ENCODE data around the gene SWAP70. TPM values are rescaled to one million over a fixed set of nuclear protein-coding genes. Genes with fewer than 3 reads are reported as not detected.

The SWAP70 gene
- total RNA-seq, 2 experiments from 2014 or later: 9.0 to 10.3 TPM

DNA sequence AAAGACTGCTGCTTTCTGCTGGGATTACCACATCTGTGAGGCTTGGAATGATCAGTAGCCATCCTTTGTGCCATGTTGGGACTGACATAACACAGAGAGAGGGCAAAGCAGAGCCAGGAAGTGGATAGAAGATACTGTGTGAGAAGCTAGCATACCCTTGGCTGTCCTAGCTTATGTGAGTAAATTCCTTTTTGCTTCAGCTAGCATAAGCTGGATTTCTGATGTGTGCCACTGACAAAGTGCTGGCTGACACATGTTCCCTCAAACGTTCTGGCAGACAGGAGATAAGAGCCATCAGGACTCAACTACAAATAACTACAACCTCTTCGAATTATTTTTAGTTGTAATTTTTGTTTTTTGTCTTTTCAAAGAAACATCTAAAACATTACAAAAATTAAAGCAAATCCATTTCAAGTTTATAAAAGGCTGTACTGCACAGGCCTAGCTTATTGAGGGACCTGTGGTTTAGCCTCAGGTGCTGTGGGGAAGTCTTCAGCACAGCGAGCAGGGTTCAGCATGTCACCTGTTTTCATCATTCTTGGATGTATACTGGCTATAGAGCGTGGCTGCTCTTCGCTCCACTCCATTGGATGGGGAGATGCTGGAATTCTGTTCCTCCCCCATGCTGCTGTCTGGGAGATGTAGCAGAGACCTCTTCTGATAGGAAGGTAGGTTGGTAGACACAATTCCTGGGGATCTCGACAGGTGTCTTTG, 120.9 kb downstream of the SWAP70 start:
- Mint-ChIP-seq H3K27ac (no peak overlapping the region), H3K4me3 (no peak overlapping the region), H3K9me3 (no peaks in the 10 kb centered on the region), H3K4me1 (peaks cover 3% of the 10 kb centered on the region), H3K27me3 (no peaks in the 10 kb centered on the region), H3K36me3 (ENCODE audit: low read depth) (no peaks in the 10 kb centered on the region)
- POLR2A ChIA-PET: no interaction called here
- no peak for DNase-seq
- CTCF ChIA-PET: interaction anchor here (0.6 kb wide), 1 partner anchor 463 kb away, joined by 4 read pairs; no protein-coding TSS in a partner anchor

DNA sequence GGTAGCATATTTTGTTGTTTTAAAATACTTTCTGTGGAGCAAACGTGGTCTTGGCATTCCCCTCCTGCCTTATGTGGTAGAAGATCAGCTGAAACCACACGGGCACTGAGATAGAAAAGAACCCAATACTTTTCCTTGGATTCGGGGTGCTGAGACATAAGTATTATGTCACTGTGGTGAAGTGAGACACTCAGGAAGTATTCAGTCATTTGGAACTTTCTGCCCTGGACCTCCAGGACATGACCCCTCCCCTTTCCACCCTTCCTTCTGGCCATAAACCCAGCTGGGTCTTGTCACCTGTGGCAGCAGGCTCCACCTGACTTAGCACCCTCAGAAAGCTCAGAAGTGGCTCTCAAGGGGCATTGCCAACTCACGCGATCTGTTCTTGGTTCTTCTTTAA, 123.4 kb downstream of the SWAP70 start:
- ChIA-PET POLR2A (interaction anchor here (1.5 kb wide), 1 partner anchor 9 kb away, joined by 4 read pairs; no protein-coding TSS in a partner anchor), CTCF (interaction anchor here (0.7 to 0.9 kb wide), 2 partner anchors 11 to 39 kb away, joined by 3 read pairs; no protein-coding TSS in a partner anchor)
- Mint-ChIP-seq H3K27ac (no peak overlapping the region), H3K4me1 (peaks cover 6% of the 10 kb centered on the region), H3K9me3 (no peaks in the 10 kb centered on the region), H3K36me3 (ENCODE audit: low read depth) (no peaks in the 10 kb centered on the region), H3K4me3 (no peak overlapping the region), H3K27me3 (no peaks in the 10 kb centered on the region)
- no peak for DNase-seq

DNA sequence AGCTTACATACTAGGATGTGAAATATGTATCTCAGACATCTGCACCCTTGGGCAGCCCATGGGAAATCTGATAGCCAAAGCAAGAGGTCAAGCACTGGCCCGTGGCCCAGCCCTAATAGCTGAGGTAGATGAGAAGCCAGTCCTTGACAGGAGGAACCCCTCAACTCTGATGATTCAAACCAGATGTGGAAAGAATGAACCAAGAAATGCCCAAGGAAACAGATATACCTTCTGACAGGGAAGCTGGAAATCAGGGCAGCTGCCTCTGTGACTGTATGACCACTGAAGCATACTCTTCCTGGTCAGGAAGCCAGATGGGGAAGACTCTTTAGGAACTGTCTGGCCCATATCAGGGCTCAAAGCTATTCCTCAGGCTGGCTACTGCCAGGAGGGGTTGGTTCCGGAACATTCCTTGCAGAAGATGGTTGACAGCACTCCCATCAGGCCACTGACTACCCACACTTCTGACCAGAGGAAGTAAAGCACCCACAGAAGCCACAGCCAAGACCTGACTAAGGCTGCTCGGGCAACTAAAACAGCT, 124.2 kb downstream of the SWAP70 start:
- no peaks in the 10 kb centered on the region for H3K36me3 Mint-ChIP-seq (ENCODE audit: low read depth)
- H3K4me1 Mint-ChIP-seq: peaks cover 6% of the 10 kb centered on the region
- ChIA-PET CTCF (interaction anchor here (0.7 to 1.2 kb wide), 4 partner anchors 9 to 40 kb away, joined by 3 to 4 read pairs (median 4); no protein-coding TSS in a partner anchor), POLR2A (interaction anchor here (0.7 to 1.5 kb wide), 2 partner anchors 8 to 408 kb away, joined by 3 to 4 read pairs; no protein-coding TSS in a partner anchor)
- no peak overlapping the region for H3K4me3 Mint-ChIP-seq
- H3K9me3 Mint-ChIP-seq: no peaks in the 10 kb centered on the region
- H3K27me3 Mint-ChIP-seq: no peaks in the 10 kb centered on the region
- no peak overlapping the region for H3K27ac Mint-ChIP-seq
- no peak for DNase-seq

DNA sequence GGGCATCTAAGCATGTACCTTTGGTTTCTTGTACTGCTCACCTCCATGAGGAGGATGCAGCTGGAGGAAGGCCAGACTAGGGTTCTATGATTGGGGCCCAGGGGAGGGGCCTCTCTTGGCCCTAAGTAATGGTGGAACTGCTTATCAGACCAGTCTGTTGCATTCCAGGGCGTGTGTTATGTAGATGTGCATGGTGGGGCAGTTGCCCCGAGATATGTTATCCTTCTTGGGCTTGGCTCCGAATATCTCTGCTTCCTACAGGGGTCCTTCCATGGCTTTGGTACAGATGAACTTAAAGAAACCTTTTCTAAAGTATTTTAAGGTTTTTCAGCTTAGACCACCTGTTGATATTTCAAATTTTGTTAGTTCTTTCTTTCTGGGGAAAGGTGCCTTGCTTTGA, 126.0 kb downstream of the SWAP70 start:
- Mint-ChIP-seq H3K9me3 (no peaks in the 10 kb centered on the region), H3K27ac (no peak overlapping the region), H3K4me3 (no peak overlapping the region), H3K27me3 (no peaks in the 10 kb centered on the region), H3K36me3 (ENCODE audit: low read depth) (no peaks in the 10 kb centered on the region), H3K4me1 (peaks cover 6% of the 10 kb centered on the region)
- CTCF ChIA-PET: interaction anchor here (0.9 kb wide), 1 partner anchor 13 kb away, joined by 4 read pairs; no protein-coding TSS in a partner anchor
- no peak for DNase-seq
- POLR2A ChIA-PET: no interaction called here

DNA sequence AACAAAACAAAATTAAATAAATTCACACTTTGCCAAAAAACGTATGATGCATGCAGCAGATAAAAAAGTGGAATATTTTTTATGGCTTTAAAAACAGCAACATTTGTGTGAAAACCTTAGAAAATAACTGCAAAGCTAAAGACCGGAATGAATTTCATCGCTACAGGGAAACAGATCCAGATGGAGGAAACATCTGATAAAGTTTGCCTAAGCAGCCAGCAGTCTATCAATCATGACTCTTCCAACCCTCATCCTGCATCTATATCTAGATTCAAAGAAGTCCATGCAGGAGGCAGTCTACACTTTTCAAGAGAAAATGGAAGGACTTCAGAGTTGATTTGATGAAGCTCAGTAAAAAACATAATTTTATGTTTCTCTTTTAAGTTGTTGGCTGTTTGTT, 126.8 kb downstream of the SWAP70 start:
- no peak overlapping the region for H3K27ac Mint-ChIP-seq
- ChIA-PET CTCF (interaction anchor here (0.6 kb wide), 1 partner anchor 80 kb away, joined by 3 read pairs; no protein-coding TSS in a partner anchor), POLR2A (no interaction called here)
- H3K27me3 Mint-ChIP-seq: no peaks in the 10 kb centered on the region
- no peaks in the 10 kb centered on the region for H3K36me3 Mint-ChIP-seq (ENCODE audit: low read depth)
- peaks cover 6% of the 10 kb centered on the region for H3K4me1 Mint-ChIP-seq
- H3K9me3 Mint-ChIP-seq: no peaks in the 10 kb centered on the region
- no peak for DNase-seq
- H3K4me3 Mint-ChIP-seq: no peak overlapping the region

DNA sequence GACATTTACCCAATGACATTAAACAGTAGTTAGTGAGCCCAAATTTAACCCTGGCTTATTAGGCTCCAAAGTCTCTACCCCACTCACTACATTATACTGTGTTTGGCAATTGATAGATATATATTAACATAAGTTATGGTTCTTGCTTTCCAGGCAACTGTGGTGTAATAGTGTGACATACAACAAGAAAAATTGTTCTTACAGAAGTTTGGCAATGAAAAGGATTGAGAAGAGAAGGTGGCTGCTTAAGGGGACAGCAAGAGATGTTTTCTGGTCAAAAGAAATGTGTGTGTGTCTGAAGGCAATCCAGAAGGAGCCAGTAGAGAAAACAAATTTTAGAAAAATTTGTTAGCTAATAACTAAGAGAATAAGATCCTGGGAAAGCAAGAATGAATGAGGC, 132.4 kb downstream of the SWAP70 start:
- ChIA-PET CTCF (interaction anchor here (0.6 to 0.9 kb wide), 2 partner anchors 8 to 319 kb away, joined by 4 read pairs; no protein-coding TSS in a partner anchor), POLR2A (interaction anchor here (1.0 kb wide), 1 partner anchor 8 kb away, joined by 4 read pairs; no protein-coding TSS in a partner anchor)
- Mint-ChIP-seq H3K27me3 (no peaks in the 10 kb centered on the region), H3K4me3 (no peak overlapping the region), H3K27ac (no peak overlapping the region), H3K9me3 (no peaks in the 10 kb centered on the region), H3K36me3 (ENCODE audit: low read depth) (no peaks in the 10 kb centered on the region), H3K4me1 (peaks cover 3% of the 10 kb centered on the region)
- no peak for DNase-seq

DNA sequence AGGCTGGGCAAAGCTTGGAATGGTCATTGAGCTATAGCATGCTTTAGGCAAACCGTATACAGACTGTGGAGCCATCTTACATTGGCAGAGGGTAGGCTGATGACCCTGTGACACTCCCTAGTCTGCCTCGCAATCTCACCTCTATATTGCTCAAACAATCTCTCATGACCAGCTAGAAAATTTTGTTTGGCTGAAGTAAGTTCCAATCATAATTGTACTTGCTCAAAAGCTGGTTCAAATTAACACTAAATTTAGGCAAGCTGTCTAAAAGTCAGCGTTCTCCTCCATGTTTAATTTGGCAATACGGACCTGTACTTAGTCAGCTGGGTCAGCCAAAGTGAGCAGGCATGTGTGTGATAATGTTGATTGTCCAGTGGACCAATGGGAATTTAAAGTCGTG, 133.0 kb downstream of the SWAP70 start:
- Mint-ChIP-seq H3K4me3 (no peak overlapping the region), H3K27ac (no peak overlapping the region), H3K9me3 (no peaks in the 10 kb centered on the region), H3K4me1 (peaks cover under 1% of the 10 kb centered on the region), H3K27me3 (no peaks in the 10 kb centered on the region), H3K36me3 (ENCODE audit: low read depth) (no peaks in the 10 kb centered on the region)
- POLR2A ChIA-PET: interaction anchor here (1.0 kb wide), 1 partner anchor 9 kb away, joined by 4 read pairs; no protein-coding TSS in a partner anchor
- CTCF ChIA-PET: interaction anchor here (0.6 to 1.0 kb wide), 3 partner anchors 8 to 320 kb away, joined by 3 to 4 read pairs (median 4); no protein-coding TSS in a partner anchor
- DNase-seq: no peak

DNA sequence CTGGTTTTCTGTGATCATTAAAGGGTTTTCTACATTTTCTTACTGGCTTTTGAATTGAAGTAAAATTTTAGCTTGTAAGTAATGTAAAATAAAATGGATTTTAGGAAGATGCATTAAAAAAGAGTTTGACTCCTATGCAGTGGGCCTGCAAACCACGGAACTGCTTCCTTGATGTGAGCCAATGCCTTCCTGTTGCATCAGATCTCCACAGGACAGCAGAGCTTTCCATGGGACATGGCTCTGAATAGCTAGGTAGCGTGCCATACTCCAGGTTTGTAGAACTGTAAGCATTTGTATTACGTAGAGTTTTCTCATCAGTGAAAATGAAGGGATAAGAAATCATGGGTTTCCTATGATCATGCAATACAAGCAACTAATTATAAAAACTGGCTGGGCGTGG, 133.4 kb downstream of the SWAP70 start:
- H3K9me3 Mint-ChIP-seq: no peaks in the 10 kb centered on the region
- H3K27ac Mint-ChIP-seq: no peak overlapping the region
- no peaks in the 10 kb centered on the region for H3K4me1 Mint-ChIP-seq
- DNase-seq: no peak
- no peaks in the 10 kb centered on the region for H3K36me3 Mint-ChIP-seq (ENCODE audit: low read depth)
- ChIA-PET POLR2A (no interaction called here), CTCF (interaction anchor here (0.9 to 1.0 kb wide), 2 partner anchors 9 to 18 kb away, joined by 3 to 4 read pairs; no protein-coding TSS in a partner anchor)
- no peak overlapping the region for H3K4me3 Mint-ChIP-seq
- no peaks in the 10 kb centered on the region for H3K27me3 Mint-ChIP-seq

DNA sequence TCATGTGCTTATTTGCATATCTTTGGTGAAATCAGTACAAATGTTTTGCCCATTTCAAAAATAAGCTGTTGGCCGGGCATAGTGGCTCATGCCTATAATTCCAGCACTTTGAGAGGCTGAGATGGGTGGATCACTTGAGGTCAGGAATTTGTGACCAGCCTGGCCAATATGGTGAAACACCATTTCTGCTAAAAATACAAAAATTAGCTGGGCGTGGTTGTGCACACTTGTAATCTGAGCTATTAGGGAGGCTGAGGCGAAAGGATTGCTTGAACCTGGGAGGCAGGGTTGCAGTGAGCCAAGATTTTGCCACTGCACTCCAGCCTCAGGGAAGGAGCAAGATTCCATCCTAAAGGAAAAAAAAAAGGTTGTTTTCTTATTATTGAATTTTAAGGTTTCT, 136.0 kb downstream of the SWAP70 start:
- Mint-ChIP-seq H3K4me1 (no peaks in the 10 kb centered on the region), H3K27me3 (no peaks in the 10 kb centered on the region), H3K36me3 (ENCODE audit: low read depth) (no peaks in the 10 kb centered on the region), H3K4me3 (no peak overlapping the region), H3K27ac (no peak overlapping the region), H3K9me3 (no peaks in the 10 kb centered on the region)
- DNase-seq: no peak
- CTCF ChIA-PET: interaction anchor here (0.9 to 1.2 kb wide), 2 partner anchors 12 to 504 kb away, joined by 3 to 4 read pairs; no protein-coding TSS in a partner anchor
- POLR2A ChIA-PET: no interaction called here

DNA sequence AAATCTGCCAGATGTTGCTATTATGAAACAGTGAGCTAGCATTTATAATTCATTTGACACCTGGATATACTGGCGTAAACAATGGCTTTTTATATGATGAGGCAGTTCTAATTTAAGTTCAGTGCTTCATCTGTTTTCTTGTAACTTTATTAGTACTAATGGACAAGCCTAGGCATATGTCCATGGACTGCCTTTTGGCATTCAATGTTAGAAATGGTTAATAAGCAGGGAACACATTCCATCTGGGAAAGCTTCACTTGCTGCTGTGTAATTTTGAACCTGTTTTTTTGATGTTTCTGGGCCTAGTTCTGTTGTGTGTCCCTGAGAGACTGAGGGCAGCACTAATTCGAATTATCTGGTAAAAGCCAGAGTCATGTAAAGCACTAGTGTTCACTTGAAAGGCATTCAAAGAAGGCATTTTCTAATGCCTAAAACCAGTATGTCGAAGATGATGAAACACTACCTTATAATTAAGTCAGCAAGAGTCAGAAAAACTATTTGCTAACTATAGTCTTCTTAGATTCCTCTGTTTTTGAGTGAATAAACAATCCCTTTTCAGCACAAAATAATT, 138.5 kb downstream of the SWAP70 start:
- H3K27ac Mint-ChIP-seq: no peak overlapping the region
- H3K27me3 Mint-ChIP-seq: no peaks in the 10 kb centered on the region
- DNase-seq: no peak
- no peak overlapping the region for H3K4me3 Mint-ChIP-seq
- ChIA-PET CTCF (interaction anchor here (0.8 kb wide), 1 partner anchor 37 kb away, joined by 3 read pairs; no protein-coding TSS in a partner anchor), POLR2A (interaction anchor here (0.6 kb wide), 1 partner anchor 504 kb away, joined by 4 read pairs; no protein-coding TSS in a partner anchor)
- no peaks in the 10 kb centered on the region for H3K36me3 Mint-ChIP-seq (ENCODE audit: low read depth)
- no peaks in the 10 kb centered on the region for H3K9me3 Mint-ChIP-seq
- no peaks in the 10 kb centered on the region for H3K4me1 Mint-ChIP-seq
